ENCODE measurements around the gene NBPF11.
"Not testable (repeated sequence)": the region's sequence is repeated elsewhere in the genome, so short reads cannot be mapped to it uniquely, and the experiment has no call there.

Gene NBPF11

DNA sequence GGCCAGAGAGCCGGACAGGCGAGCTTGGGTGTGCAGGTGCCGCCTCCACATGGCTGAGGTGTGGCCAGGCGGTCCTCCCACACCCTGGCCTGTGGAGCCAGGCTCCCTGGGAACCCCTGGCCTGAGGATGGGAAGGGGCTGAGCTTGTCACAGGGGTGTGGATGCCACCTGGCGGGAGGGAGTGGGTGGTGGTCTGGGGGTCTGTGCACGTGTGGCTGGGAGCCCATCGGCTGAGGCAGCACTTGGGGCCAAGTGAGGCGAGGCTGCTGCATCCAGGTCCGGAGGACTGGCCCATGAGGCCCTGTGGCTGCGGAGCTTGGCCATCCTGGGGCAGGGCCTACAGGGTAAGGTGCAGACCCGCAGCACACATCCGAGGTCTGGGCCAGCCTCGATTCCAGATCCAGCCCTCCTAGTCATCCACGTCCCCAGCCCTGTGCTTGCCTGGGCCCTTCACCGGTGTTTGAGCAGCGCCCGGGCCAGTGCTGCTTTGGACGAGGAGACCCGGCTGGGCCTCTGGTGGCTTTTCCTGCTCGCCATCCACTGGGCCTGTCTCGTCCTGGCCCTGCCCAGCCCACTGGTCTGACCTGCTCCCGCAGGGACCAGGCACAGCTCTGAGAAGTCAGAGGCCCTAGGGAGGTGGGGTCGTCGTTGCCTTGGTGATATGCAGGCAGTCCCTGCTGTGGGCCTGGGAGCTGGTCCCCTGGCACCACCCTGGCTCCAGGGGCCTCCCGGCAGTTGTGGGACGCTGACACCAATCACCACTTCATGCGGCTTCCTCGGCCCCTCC lies 4.8 kb downstream of the NBPF11 start:
- not testable (repeated sequence) for H3K4me3 ChIP-seq (ENCODE audit: control insufficient read depth, low read depth, low read length); DNase-seq (ENCODE audit: low read depth)

DNA sequence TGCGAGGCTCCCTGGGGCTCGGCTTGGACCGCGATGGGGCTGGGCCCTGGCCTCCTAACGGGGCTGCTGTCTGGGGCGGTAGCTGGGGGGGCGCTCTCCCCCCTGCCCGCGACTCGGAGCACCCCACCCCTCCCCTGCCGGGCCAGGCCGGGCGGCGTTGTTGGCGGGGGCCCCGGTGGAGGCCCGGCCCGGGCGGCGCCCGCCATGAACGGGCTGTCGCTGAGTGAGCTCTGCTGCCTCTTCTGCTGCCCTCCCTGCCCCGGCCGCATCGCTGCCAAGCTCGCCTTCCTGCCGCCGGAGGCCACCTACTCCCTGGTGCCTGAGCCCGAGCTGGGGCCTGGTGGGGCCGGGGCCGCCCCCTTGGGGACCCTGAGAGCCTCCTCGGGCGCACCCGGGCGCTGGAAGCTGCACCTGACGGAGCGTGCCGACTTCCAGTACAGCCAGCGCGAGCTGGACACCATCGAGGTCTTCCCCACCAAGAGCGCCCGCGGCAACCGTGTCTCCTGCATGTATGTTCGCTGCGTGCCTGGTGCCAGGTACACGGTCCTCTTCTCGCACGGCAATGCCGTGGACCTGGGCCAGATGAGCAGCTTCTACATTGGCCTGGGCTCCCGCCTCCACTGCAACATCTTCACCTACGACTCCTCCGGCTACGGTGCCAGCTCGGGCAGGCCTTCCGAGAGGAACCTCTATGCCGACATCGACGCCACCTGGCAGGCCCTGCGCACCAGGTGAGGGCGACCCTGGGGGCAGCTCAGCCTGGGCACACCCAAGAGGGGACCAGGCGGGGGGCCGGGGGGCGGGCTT lies 5.7 kb downstream of the NBPF11 start:
- not testable (repeated sequence) for H3K4me3 ChIP-seq (ENCODE audit: control insufficient read depth, low read depth, low read length); DNase-seq (ENCODE audit: low read depth)

DNA sequence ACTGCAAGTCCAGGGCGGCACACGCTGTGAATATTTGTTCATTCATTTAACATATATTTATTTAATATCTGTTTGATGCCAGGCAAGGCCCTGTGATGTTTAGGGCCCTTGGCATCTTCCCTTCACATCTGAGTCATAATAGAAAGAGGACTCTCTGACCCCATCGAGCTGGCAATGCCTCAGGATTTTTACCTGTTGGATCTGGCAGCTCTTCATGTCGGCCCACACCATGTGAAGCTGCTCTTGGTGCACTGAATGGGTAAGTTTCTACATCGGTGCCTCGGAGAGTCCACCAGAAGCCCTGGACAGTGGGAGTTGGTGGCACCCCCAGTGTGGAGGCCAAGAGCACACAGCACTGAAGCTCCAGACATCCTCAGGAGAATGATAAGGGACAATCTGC lies 8.9 kb downstream of the NBPF11 start:
- H3K4me3 ChIP-seq (ENCODE audit: control insufficient read depth, low read depth, low read length); DNase-seq (ENCODE audit: low read depth): not testable (repeated sequence)

DNA sequence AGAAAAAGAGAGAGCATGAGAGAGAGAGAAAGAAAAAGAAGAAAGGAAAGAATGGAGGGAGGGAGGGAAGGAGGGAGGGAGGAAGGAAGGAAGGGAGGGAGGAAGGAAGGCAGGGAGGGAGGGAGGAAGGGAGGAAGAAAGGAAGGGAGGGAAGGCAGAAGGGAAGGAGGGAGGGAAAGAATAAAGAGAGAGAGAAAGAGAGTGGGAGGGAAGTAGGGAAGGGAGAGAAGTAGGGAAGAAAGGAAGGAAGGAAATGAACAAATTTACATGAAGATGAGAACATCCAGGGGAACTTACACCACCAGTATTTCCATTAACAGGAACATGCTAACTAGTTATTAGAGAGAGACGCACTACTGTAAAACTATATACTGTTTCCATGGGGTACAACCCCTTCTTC lies 10.1 kb downstream of the NBPF11 start:
- DNase-seq (ENCODE audit: low read depth); H3K4me3 ChIP-seq (ENCODE audit: control insufficient read depth, low read depth, low read length): not testable (repeated sequence)

DNA sequence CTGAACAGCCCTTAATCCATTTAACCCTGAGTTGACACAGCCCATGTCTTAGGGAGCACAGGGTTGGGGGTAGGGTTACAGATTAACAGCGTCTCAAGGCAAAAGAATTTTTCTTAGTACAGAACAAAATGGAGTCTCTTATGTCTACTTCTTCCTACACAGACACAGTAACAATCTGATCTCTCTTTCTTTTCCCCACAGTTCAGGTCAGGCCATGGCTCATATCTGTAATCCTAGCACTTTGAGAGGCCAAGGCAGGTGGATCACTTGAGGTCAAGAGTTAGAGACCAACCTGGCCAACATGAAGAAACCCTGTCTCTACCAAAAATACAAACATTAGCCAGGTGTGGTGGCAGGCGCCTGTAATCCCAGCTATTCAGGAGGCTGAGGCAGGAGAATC lies 13.5 kb downstream of the NBPF11 start:
- not testable (repeated sequence) for DNase-seq (ENCODE audit: low read depth); H3K4me3 ChIP-seq (ENCODE audit: control insufficient read depth, low read depth, low read length)

DNA sequence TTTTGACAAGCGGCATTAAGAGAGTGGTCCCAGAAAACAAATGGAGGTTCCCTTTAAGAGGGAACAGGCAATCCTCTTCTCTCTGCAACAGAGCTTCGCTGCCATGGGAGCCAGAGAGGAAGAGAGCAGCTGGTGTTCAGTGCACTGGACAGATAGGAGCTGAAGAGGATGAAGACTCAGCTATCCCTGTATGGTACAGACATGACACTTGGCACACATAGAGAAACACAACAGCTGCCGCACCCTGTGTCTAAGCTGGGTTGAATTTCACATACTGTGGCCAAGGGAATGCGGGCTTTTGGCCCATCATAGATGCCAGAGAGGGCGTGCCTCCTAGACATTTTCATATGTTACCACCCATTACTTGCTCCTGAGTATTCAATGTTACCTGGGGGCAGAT lies 29.7 kb downstream of the NBPF11 start:
- not testable (repeated sequence) for H3K4me3 ChIP-seq (ENCODE audit: control insufficient read depth, low read depth, low read length); DNase-seq (ENCODE audit: low read depth)

DNA sequence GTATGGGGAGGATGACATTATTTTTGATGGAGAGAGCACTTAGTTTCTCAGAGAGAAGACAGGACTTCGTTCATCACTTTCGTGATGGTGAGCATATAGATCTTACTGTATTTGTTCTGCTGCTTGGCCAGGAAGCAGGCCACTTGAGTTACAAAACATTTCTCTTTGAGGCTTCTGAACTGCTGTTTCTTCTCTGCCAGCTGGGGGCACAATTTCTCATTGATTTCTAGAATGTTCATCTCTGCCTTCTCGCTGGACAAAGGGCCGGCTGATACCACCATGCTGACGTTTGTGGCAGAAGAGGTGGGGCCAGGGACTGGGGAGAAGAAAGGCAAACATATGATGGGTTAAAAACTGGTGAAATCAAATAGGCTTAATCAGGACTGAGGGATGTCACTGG lies 31.7 kb downstream of the NBPF11 start:
- H3K4me3 ChIP-seq (ENCODE audit: control insufficient read depth, low read depth, low read length) = not testable (repeated sequence)
- DNase-seq (ENCODE audit: low read depth) = peak; percentile 27
- TF ChIP-seq, protein P1, sequence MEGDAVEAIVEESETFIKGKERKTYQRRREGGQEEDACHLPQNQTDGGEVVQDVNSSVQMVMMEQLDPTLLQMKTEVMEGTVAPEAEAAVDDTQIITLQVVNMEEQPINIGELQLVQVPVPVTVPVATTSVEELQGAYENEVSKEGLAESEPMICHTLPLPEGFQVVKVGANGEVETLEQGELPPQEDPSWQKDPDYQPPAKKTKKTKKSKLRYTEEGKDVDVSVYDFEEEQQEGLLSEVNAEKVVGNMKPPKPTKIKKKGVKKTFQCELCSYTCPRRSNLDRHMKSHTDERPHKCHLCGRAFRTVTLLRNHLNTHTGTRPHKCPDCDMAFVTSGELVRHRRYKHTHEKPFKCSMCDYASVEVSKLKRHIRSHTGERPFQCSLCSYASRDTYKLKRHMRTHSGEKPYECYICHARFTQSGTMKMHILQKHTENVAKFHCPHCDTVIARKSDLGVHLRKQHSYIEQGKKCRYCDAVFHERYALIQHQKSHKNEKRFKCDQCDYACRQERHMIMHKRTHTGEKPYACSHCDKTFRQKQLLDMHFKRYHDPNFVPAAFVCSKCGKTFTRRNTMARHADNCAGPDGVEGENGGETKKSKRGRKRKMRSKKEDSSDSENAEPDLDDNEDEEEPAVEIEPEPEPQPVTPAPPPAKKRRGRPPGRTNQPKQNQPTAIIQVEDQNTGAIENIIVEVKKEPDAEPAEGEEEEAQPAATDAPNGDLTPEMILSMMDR (conservative IDR thresholded peaks at IDR 0.05; ENCODE audit: control insufficient read depth, insufficient read depth, low read depth, low read length) = peak; percentile 7

DNA sequence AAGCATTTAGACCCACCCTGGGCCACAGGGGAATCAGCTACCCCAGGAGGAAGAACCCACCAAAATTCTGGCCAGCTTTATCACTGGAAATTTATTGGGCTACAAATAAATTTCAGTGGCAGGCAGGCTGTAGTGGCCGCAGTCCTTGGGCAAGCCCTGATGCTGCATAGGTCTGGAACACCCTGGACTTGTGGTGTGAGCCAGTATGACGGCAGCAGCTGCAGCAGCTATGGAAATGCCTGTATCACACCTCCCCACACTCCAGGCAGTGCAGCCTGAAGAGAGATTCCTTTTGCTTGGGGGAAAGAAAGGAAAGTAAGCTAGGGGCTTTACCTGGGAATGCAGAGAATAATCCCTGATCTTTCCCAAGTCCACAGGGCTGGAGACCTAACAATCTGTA lies 56.3 kb downstream of the NBPF11 start:
- DNase-seq (ENCODE audit: low read depth); H3K4me3 ChIP-seq (ENCODE audit: control insufficient read depth, low read depth, low read length): not testable (repeated sequence)

DNA sequence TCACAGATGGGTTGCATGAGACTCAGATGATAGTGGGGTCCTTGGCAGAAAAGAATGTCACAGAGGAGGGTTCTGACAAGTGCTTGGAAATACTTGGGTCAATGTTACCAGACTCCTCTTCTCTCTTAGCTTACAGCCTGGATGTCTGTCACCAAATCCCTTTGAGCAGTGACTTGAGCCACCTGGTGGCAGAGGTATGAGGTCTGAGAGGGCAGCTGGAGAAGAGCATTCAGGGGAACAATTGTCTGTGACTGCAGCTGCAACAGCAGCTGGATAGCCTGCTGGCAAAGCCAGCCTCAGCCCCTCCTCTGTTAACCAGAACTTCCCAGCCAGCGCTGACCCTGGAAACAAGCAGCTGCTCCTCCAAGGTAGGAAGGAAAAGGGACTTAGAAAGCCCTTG lies 65.9 kb downstream of the NBPF11 start:
- not testable (repeated sequence) for DNase-seq (ENCODE audit: low read depth); H3K4me3 ChIP-seq (ENCODE audit: control insufficient read depth, low read depth, low read length)

DNA sequence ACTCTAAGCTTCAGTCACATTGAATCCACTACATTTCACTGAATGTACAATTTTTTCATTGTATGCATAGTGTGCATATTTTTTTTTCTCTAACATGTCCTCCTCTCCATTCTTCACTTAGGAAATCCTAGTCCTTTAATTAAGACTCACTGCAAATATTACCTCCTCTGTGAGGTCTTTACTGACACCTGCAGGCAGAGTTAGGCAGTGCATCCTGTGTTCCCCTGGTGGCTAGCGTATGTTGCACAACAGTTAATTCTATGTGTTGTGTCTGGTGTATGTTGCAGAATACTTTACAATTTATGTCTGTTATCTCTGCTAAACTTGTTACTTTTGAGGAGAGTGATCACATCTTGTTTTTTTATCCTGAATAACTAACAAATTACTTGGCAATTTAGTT lies 70.9 kb downstream of the NBPF11 start:
- H3K4me3 ChIP-seq (ENCODE audit: control insufficient read depth, low read depth, low read length); DNase-seq (ENCODE audit: low read depth): not testable (repeated sequence)

DNA sequence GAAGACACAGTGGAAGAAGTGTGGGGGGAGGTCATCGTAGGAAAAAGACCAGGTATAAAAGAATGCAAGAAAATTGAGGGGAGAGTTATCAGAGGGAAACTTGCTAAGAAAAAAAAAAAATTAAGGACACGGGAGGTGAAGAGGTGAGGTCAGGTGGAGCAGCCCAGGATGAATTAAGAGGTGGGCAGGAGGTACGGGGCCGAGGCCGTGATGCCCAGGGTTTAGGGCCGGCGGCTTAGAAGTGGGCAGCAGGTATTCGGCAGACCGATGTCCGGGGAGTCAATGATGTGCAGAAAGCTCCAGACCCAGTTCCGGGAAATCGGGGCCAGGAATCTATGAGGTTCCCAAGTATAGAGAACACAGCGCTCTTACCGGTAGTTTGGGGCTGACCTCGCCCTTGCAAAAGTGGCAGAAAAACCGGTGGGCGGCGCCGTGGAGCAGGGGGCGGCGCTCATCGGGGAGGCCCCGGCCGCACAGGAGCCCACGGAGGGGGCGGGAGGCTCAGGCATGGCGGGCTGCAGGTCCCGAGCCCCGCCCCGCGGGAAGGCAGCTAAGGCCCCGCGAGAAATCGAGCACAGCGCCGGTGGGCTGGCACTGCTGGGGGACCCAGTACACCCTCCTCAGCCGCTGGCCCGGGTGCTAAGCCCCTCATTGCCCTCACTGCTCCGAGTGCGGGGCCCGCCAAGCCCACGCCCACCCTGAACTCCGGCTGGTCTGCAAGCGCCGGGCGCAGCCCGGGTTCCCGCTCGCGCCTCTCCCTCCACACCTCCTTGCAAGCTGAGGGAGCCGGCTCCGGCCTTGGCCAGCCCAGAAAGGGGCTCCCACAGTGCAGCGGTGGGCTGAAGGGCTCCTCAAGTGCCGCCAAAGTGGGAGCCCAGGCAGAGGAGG lies 73.2 kb downstream of the NBPF11 start:
- not testable (repeated sequence) for H3K4me3 ChIP-seq (ENCODE audit: control insufficient read depth, low read depth, low read length); DNase-seq (ENCODE audit: low read depth)

DNA sequence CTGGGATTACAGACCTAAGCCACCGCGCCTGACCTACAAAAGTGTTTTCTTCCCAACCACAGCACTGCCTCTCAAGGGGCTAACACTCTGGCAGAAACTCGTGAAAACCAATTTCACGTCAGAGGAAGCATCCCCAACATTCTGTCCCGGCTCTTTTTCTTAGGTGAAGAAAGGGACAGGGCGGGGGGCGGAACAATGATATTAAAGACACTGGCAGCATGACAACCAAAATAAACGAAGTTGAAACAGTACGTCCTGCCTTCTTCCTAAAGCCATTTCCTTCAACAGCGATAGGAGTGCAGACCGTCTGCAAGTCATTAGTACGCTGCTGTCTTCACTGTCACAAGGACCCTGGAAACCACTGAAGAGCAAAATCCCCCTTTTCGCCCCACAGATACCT lies 74.0 kb downstream of the NBPF11 start:
- H3K4me3 ChIP-seq (ENCODE audit: control insufficient read depth, low read depth, low read length); DNase-seq (ENCODE audit: low read depth): not testable (repeated sequence)

DNA sequence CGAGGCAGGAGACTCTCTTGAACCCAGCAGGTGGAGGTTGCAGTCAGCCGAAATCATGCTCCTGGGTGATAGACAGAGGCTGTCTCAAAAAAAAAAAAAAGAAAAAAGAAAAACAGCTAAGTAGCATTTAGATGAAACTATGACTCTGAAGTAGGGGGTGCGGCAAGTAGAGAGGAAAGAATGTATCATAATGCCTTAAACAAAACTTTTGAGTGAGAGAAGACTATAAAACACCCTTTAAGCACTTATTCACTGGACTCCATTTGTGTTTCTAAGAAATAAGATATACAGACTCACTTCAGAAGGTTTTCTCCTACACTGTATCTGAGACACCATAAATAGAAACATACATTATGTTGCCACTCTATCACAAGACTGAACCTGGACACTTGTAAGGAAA lies 74.6 kb downstream of the NBPF11 start:
- not testable (repeated sequence) for DNase-seq (ENCODE audit: low read depth); H3K4me3 ChIP-seq (ENCODE audit: control insufficient read depth, low read depth, low read length)

DNA sequence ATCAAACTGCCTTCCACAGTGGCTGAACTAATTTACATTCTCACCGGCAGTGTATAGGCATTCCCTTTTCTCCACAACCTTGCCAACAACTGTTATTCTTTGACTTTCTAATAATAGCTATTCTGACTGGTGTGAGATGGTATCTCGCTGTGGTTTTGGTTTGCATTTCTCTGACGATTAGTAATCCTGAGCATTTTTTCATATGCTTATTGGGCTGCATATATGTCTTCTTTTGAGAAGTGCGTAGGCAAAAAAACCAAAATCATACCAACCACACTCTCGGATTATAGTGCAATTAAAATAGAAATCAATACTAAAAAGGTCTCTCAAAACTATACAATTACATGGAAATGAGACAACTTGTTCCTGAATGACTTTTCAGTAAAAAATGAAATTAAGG lies 78.7 kb downstream of the NBPF11 start:
- H3K4me3 ChIP-seq (ENCODE audit: control insufficient read depth, low read depth, low read length); DNase-seq (ENCODE audit: low read depth): not testable (repeated sequence)

DNA sequence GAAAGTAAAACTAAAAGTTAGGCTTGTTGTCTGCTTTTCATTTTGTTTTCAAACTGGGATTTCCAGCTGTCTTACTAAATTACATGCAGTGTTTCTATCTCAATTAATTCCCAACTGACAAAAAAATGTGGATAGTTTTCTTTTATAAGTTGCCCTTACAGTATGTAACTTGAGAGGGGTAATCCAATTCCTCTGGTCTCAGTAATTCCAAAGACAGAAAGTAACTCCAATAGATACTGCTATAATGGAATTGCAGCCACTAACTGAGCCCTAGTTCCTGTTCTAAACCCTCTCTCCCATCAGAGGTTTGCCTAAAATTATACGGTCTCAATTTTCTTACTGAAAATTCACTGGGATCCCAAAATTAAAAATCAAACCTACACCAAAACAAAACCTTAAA lies 83.5 kb downstream of the NBPF11 start:
- DNase-seq (ENCODE audit: low read depth); H3K4me3 ChIP-seq (ENCODE audit: control insufficient read depth, low read depth, low read length): not testable (repeated sequence)

DNA sequence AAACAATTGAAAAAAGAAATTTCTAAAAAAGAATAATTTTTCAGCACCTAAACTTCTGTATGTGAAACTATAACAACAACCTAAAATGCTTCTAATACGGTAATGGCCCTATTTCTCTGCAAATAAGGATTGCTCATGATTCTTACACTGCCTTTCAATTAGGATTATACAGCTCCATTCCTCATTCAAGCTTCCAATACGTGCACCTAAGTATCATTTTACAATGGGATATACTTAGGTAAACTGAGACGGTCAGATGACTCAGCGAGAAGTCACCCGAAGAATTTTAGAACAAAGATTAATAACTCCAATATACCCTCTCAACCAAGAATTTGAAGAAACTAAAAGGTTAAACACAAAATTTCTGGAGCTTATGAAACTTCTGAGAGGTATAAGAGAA lies 83.9 kb downstream of the NBPF11 start:
- DNase-seq (ENCODE audit: low read depth); H3K4me3 ChIP-seq (ENCODE audit: control insufficient read depth, low read depth, low read length): not testable (repeated sequence)

DNA sequence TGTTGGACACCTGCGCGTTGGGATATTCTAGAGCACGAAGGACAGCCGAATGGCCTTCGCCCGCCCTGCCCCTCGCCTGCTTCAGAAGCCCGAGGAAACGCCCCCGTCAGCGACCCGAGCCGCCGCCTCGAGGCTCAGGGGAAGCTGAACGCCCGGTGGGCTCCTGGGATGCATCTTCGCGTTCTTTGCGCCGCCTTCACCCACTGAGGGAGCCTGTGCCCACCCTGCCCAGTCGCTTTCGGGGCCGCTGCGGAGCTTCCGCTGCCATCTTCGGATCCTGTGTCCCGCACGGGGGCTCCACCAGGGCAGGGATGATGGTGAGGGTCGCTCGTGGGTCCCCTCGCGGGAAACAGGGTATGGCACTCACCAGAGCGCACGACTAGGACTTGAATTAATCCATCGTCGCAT lies 91.8 kb downstream of the NBPF11 start:
- peak overlapping the region; percentile 9 for H3K4me3 ChIP-seq (ENCODE audit: control insufficient read depth, low read depth, low read length)
- DNase-seq (ENCODE audit: low read depth) = not testable (repeated sequence)

Data from fibroblast of mammary gland (primary cell).